Measurements from ENCODE around the gene EPS8.

- TF ChIP-seq GATA2 (IDR thresholded peaks at IDR 0.05; ENCODE audit: low read depth, low read length) (no peak), GATA3 (IDR thresholded peaks at IDR 0.05; ENCODE audit: low read depth, low read length) (no peak)
These were observed 197.4 kb downstream of the EPS8 start for GRCh38 chr12:15591811-15592210.

Data from SH-SY5Y (cell line).